HG03469 (cell line): ENCODE measurements around the gene HOOK2.
"Not testable (repeated sequence)": the region's sequence is repeated elsewhere in the genome, so short reads cannot be mapped to it uniquely, and the experiment has no call there.

ENCODE experiments used
- ATAC-seq: cut with Tn5 transposase; IDR thresholded peaks from one replicate; pipeline ENCODE4 v1.9.1; 2021; ENCODE audit warnings: mild to moderate bottlenecking, moderate library complexity, moderate number of reproducible peaks; ENCODE audit not compliant: unreplicated experiment

The HOOK2 gene

GRCh38 chr19:12774588-12775555, at the start of gene HOOK2:
HOOK2 (minus strand) TSS chr19:12775552; CDS start chr19:12775449, 103 bp downstream.
- no peak for ATAC-seq

GRCh38 chr19:12821761-12822160, 46.4 kb upstream of the HOOK2 start:
- ATAC-seq: no peak

GRCh38 chr19:12817810-12818209, 42.5 kb upstream of the HOOK2 start:
- ATAC-seq: not testable (repeated sequence)

- not testable (repeated sequence) for ATAC-seq
These were observed 41.8 kb upstream of the HOOK2 start for GRCh38 chr19:12817188-12817587.

- no peak for ATAC-seq
These were observed 39.7 kb upstream of the HOOK2 start for GRCh38 chr19:12815088-12815487.

GRCh38 chr19:12806242-12807081, 31.1 kb upstream of the HOOK2 start, which contains the start of gene RNASEH2A:
RNASEH2A (plus strand) TSS chr19:12806584; CDS start chr19:12806674, 90 bp downstream.
- ATAC-seq: peak; percentile 39

GRCh38 chr19:12804051-12804450, 28.7 kb upstream of the HOOK2 start:
- ATAC-seq: no peak

GRCh38 chr19:12802267-12803106, 27.1 kb upstream of the HOOK2 start:
- ATAC-seq: no peak

- ATAC-seq: no peak
These were observed 26.3 kb upstream of the HOOK2 start, which contains the start of the genes PRDX2 and THSD8 for GRCh38 chr19:12801466-12802266. PRDX2 (minus strand) TSS chr19:12801800; CDS start chr19:12801261, 539 bp downstream. THSD8 (plus strand) TSS chr19:12802069; CDS start chr19:12802072, 3 bp downstream.

GRCh38 chr19:12800923-12801465, 25.6 kb upstream of the HOOK2 start:
- no peak for ATAC-seq

- no peak for ATAC-seq
These were observed 25.1 kb upstream of the HOOK2 start for GRCh38 chr19:12800466-12800770.

- ATAC-seq: no peak
These were observed 24.6 kb upstream of the HOOK2 start for GRCh38 chr19:12799742-12800465.

- not testable (repeated sequence) for ATAC-seq
These were observed 22.3 kb upstream of the HOOK2 start for GRCh38 chr19:12797607-12798006.

GRCh38 chr19:12797141-12797587, 21.8 kb upstream of the HOOK2 start:
- ATAC-seq: no peak

- no peak for ATAC-seq
These were observed 21.1 kb upstream of the HOOK2 start for GRCh38 chr19:12796146-12797071.

- no peak for ATAC-seq
These were observed 19.6 kb upstream of the HOOK2 start for GRCh38 chr19:12794971-12795381.

- no peak for ATAC-seq
These were observed 19.0 kb upstream of the HOOK2 start for GRCh38 chr19:12794196-12794941.
